Epithelial cell of prostate (primary cell): ENCODE results near the gene KCNH1.
"Not testable (repeated sequence)": the region's sequence is repeated elsewhere in the genome, so short reads cannot be mapped to it uniquely, and the experiment has no call there.

Experiments used
- DNase-seq: peaks from one replicate; pipeline ENCODE4 v3.0.0-alpha.2; 2011; ENCODE audit warnings: low read depth, low spot score
- H3K27ac ChIP-seq: fragments of 450-650 bp; 2 replicates; pipeline ENCODE4 v1.5.1; 2017; ENCODE audit warnings: mild to moderate bottlenecking

KCNH1 gene

DNA sequence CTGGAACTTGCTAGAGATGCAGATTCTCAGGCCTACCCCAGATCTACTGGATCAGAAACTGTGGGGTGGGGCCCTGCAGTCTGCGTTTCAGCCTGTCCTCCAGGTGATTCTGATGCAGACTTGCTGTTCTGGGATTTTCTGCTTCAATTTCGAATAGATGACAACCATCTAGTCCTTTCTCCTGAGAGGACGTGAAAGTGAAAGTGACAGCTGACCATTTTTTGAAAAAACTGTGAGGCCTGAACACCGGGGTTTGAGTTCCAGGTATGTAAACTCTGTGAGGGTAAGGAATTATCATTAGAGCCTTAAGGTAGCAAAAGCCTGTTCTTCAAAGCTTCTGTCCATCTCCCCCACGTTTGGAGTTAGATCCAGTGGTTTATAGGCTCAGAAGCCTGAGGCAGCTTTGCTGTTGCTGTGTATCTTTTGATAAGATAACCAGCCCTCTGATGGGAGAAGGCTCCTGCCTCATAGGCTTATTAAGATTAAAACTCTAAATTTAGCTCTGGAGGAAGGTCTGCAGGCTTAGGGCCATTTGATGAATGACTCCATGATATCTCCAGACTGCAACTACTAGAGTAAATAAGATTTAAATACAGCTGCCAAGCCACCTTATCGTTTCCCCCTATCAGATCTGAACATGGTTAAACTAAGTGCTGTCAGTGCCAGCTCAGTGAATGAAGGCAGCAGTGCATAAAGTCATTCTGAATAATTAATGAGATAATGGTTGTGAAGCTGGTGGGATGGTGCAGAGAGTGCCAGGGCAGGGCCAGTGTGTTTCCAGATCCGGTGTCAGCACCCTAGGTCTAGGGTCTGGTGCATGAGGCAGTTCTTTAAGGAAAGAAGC, 470.0 kb downstream of the KCNH1 start:
- no peak overlapping the region for H3K27ac ChIP-seq
- DNase-seq: no peak

DNA sequence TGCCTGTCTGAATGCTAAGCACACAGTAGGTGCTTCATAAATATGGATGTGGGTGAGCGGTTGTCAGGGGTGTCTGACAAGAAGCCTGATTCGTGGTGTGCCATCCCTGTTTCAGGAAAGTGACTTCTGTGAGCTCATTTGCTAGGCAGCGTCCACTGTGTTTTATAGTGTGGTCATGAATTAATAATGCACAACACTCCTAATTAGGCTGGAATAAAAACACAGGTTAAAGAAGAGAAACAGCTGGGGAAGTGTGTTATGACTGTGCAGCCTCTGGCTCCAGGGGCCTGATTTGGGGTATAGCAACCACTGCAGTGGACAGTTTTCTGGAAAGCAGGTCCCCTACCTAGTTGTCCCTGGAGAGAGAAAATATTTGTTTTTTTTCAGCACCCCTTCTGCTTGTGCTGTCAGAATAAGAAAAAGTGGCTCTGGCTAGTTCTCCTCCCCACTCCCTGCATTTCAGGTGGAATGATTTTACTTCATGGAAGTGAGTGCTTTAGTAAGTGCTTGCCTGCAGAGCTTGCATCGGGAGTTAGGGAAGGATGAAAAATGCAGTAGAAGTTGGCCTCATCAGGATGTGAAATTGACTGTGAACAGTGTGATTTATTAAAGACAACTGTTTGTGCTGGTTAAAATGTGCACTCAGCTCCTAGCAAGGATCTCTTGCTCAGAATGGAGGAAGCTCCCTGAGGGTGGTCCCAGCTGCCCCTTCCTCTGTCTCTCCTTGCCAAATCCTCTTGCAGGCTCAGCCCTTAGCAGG, 471.5 kb downstream of the KCNH1 start:
- no peak overlapping the region for H3K27ac ChIP-seq
- no peak for DNase-seq

DNA sequence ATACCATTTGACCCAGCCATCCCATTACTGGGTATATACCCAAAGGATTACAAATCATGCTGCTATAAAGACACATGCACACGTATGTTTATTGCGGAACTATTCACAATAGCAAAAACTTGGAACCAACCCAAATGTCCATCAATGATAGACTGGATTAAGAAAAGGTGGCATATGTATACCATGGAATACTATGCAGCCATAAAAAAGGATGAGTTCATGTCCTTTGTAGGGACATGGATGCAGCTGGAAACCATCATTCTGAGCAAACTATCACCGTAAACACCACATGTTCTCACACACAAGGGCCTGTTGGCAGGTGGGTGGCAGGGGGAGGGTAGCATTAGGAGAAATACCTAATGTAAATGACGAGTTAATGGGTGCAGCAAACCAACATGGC, 472.4 kb downstream of the KCNH1 start:
- DNase-seq, H3K27ac ChIP-seq: not testable (repeated sequence)

DNA sequence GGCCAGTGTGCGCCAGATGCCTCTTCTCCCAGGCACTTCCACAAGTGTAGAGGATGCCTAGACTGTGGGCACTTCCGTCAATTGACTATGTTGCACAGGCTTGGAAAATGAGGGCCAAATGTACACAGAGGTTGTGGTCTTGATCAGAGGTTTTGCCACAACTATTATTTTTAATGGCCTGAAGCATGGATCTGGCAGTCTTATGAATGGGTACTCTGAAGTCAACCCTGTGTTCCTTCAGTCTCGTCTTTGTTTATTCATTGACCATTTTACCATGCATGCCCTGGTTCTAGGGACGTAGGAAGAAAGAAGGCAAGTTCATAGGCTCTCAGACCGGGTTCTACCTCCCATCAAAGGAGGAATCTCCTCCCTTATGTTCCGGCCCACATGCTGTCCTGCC, 476.1 kb downstream of the KCNH1 start:
- no peak overlapping the region for H3K27ac ChIP-seq
- DNase-seq: no peak

DNA sequence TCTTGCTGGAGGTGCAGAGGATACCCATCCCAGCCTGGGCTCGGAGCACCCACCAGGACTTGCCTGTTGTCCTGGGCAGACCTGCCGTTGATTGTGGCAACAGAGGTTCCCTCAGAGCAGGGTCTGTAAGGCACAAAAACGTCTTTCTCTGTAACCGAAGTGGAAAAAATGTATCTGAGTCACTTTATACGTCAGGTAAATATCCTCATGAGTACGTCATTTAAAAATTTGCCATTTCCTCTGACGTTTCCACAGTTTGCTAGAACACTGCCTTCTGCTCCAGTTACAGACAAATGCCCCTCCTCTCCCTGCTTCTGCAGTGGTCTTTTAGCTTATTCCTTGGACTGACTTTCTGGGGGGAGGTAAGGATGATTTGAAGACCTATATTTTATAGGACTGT, 478.4 kb downstream of the KCNH1 start:
- DNase-seq: no peak

DNA sequence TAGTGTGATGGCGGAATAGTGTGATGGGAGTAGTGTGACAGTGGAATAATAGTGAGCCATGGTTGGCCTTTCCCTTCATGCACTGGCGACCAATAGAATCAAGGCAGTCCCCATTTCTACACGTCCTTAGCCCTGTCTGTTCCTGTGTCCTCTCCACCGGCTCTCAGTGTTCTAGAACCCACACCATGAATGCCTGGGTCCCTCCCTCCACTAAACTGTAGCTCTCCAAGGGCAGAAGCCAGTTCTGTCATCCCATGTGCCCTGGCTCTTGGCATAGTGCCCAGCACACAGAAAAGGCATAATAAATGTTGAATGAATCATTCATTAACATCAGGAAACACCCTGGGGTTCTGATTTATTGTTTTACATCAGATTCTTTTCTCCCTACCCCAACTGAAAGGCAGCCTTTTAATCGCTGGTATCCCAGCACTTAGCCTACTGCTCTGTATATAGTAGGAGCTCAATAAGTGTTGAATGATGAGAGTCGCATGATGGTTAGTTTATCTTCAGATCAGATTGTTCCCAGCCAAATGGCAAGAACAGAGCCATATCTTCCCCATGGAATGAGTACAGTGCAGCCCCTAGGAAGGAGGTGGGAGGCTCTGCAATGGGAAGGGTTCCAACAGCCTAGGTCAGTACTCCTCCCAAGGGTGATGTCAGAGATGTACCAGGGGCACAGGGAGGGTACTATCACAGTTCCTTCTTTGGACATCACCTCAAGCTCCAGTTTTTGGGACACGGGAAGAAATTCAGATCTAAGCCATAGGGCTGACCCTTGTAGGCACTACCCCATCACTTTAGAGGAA, 479.6 kb downstream of the KCNH1 start:
- no peak overlapping the region for H3K27ac ChIP-seq
- DNase-seq: no peak

More for the DNA sequence above, 478.4 kb downstream of the KCNH1 start:
- no peak overlapping the region for H3K27ac ChIP-seq

DNA sequence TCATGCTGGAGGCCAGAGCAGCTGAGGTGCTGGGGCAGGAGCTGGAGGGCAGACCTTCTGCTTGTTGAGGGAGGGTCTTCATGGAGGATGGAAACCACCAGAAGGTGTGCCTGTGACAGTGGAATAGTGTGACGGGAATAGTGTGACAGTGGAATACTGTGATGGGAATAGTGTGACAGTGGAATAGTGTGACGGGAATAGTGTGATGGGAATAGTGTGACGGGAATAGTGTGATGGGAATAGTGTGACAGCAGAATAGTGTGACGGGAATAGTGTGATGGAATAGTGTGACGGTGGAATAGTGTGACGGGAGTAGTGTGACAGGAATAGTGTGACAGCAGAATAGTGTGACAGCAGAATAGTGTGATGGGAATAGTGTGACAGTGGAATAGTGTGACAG, 480.2 kb downstream of the KCNH1 start:
- H3K27ac ChIP-seq: no peak overlapping the region
- DNase-seq: no peak

DNA sequence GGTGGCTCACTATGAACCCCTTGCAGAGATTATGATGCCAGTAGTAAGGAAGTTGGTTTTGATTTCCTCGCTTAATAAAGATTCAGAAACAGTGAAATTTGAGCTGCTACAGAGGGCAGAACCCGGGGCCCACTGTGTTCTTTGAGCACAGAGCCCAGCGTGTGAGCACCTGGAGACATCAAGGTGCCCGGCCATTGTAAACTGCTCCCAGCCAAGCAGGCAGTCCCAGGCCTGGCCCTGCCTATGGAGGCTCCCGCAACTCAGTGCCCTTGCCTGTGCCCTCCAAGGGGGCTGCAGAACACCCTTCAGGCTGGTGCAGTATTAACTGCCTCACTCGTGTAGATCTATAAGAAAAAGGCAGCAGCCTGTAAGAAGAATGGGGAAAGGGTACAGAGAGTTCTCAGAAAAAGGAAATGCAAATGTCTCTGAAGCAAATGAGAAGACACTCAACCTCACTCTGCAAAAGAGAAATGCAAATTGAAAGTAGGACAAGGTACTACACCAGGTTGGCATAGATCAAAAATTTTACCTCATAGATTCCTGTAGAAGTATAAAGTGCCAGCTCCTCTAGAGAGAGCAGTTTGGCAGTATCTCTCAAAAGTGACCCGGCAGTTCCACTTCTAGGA, 481.5 kb downstream of the KCNH1 start:
- no peak for DNase-seq
- no peak overlapping the region for H3K27ac ChIP-seq

DNA sequence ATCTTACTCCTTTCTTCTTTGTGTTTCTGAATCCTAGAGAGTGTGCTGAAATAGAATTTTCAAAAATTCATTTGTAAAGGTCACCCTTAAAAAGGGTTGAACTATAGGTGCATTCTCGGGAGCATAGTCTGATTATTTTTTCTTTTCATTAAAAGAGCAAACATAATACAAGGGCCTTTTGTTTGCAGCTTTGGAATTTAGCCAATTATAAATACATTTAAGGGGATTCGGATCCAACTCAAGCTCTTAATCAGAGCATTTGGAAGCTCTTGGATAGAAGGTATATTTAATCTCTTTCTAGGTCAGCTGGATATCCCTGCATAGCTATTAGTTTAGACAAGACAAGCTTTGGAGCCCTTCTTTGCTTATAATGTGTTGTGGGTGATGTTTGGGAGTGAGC, 483.5 kb downstream of the KCNH1 start:
- H3K27ac ChIP-seq: no peak overlapping the region
- no peak for DNase-seq

DNA sequence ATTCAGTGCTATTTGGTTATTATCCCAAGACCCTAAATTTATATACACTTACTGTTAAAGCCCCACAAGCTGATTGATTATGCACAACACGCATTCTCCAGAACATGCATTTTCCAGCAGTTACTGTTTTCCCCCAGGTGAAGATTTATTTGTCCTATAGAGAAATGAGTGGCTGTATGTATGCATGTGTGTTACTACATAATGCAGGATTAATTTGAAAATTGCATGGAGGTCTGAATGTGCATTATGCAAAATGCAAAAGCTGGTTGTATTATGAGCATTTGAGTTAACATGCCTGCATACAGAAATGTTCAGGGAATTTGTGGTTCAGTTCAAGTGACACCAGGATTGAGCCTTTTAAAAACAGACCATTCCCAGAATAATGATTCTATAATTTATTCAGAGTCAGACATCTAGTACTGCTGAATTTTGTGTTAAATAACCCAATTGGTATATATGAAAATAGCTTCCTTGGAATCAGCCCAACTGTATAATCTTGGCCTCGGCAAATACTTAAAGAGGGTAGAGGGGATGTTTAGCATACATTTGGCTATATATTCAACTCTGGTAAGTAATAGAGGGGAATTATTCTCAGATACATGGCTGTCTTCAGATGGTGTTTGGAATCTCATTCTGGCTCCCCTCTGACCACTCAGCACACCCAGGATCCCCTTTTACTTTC, 485.2 kb downstream of the KCNH1 start:
- no peak for DNase-seq
- H3K27ac ChIP-seq: no peak overlapping the region

DNA sequence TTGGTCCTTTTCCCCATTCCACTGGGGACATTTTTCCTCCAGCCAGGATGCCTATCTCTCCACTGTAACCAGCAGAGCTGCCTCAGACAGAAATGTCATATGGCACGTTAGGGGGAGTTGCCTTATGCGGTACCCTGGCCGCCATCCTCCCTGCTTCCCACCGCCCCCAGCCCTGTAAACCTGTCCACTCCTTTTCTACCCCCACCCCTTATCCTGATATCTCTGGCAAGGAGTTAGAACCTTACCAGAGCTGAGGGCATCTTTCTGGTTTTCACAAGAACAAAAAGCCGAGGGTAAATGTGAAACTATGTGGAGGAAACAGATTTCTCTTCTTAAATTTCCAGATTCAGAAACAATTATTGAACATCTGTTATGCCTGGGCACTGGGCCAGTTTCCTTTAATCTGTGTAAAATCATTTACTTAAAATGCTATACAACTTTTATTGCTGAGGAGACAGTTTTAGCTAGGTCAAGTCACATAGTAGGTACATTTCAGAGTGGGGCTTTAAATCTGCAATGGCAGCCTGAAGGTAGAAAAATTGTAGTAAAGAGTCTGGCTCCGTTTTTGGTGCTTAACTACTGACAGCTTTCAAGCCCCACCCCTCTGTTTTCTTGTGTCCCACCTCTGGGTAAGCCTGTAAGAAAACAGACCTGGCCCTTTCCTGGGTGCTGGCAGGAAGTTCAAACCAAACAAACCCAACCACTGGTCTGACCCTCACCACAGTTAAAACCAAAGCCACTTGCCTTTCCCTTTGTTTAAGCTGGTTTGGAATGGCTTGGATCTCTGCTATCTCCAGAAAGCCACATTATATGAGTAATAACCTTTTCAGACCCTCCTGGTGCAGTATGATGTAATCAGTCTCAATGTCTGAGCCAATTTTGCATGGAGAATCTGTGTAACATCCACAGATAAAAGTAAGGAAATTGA, 486.3 kb downstream of the KCNH1 start:
- DNase-seq: no peak
- H3K27ac ChIP-seq: no peak overlapping the region

DNA sequence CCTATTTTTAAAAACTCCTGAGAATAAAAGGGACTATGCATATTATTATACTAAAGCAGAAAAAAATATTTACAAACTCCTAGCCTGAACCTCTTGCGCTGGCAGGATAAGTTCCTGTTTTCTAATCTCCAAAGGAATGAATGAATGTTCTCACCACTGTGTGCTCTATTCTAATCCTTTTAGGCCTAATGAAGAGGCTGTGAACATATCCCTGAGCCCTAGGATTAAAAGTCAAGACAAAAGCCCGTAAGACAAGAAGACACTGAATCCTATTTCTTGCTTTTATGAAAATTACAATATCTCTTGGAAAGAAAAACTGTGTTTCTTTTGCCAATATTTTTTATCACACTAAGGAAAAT, 487.7 kb downstream of the KCNH1 start:
- no peak overlapping the region for H3K27ac ChIP-seq
- no peak for DNase-seq

DNA sequence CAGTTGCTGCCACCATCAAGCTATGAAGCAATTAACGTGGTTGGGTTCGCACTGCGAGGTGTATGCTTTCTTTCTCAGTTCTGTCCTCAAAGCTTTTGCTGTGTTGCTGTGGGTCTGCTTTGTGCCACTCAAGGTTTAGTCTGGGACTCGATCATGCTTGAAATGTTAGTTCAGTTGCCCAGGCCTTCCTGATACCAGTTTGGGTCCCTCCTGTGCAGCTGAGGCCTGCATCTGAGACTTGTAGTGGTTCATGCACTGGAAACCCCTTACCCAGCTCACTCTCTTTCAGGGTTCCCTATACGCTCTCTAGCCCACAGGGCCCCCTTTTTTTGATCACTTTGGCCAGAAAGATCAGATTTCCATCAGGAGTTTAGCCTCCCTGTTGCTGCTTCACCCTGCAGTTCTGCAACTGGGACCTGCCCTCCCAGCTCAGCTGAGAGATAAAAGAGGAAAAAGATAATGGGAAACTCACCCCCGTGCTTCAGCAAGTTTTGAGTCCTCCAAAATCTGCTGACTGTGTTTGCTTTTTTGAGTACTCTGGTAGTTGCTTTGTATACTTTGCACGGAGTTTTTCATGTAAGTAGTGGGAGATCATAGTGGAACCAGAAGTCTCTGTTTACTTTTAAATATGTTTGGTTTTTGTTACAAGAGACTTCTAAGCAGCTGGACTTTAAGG, 488.2 kb downstream of the KCNH1 start:
- no peak for DNase-seq

DNA sequence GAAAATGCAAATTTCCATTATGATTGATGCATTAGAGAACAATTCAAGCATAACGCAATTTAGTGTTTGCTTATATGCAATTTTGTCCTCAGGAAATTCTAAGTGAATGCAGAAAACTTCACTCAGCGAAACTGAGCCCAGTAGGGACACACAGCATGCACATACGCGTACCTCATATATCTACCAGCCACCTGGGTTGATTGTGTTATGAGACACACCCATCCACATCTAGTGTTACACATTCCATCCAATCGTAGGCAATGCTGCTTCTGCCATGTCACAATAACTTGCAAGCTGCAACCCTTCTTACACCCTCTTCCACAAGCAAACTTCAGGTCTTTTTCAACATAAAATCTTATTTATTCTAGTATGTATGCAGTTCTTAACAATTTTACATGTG, 492.4 kb downstream of the KCNH1 start:
- H3K27ac ChIP-seq: no peak overlapping the region
- no peak for DNase-seq

More for the DNA sequence above, 488.2 kb downstream of the KCNH1 start:
- no peak overlapping the region for H3K27ac ChIP-seq

DNA sequence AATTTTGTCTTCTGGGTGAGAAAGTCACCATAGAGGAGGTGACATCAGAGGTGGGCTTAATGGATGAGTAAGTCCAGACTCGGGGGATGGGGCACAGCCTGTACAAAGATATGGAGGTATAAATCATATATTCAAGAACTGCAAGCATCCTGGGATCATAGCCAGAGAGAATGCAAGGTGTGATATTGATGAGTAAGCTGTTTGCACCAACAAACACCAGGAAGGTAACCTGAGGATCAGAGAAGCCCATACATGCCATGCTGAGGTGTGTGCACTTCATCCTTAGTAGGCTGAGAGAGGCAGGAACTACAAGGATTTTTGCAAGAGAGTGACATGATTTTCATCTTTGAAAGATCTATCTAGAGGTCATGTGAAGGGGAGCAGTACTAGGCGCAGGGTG, 498.8 kb downstream of the KCNH1 start:
- no peak overlapping the region for H3K27ac ChIP-seq
- DNase-seq: peak; percentile 37

DNA sequence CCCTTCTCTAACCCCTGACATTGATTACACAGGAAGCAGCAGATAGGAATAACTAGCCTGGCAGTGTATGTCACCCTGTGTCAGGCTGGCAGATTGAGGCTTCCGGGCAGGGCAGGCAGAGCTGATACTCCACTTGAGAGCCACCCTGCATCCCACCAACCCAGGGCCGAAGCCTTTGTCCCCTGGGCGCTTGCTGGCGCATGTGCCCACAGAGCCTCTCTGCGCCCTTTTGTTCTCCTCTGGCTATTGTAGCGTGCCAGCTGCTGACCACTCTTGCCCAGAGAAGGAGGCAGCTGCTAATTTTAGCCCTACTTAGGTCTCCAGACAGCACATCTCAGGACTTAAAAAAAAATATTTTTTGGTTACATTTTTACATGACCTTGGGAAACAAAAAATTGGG, 500.3 kb downstream of the KCNH1 start:
- DNase-seq: no peak
- H3K27ac ChIP-seq: no peak overlapping the region

DNA sequence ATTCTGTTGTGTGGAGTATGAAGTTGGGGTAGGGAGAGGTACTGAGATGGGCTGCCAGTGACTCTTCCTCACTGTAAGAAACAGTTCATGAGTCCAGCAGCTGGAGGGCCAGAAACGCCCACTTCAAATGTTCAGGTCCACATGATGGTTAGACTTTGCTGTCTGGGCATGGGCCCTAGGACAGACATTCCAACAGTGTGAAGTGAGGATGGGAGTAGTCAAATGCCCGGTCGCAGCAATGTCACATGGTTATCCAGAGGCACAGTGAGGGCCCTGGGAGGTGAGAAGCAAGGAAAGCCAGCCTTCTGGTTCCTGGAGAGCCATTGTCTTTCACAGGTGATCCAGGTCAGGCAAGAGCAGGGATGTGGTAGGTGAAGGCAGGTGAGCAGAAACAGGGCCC, 500.8 kb downstream of the KCNH1 start:
- no peak for DNase-seq

DNA sequence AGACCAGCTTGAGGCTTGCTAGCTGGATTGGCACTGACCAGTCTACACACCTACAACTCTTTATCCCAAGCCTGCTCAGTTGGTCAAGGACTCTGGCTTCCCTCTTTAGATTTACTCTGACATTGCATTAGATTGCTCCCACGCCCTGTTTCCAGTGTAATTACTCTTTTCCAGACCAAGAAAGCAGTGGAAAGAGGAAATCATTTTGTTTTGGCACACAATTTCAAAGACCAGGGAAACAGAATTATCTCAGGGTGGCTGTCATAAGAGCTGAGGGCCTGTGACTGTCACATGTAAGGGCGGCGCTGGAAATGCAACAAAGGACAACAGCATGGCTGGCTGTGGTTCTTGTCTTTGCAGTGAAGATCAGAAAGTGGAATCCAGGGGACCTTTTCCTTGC, 502.5 kb downstream of the KCNH1 start:
- no peak overlapping the region for H3K27ac ChIP-seq
- DNase-seq: no peak

More for the DNA sequence above, 500.8 kb downstream of the KCNH1 start:
- no peak overlapping the region for H3K27ac ChIP-seq
